Ureter (tissue), 1 donor: ENCODE data around the gene ARSB. TPM values are rescaled to one million over a fixed set of nuclear protein-coding genes. Genes with fewer than 3 reads are reported as not detected.
"Not testable (repeated sequence)": the region's sequence is repeated elsewhere in the genome, so short reads cannot be mapped to it uniquely, and the experiment has no call there.

Experiments used
- DNase-seq: peaks from one replicate; pipeline ENCODE4 v3.0.0-alpha.2; 2020; ENCODE audit warnings: low spot score
- total RNA-seq: library from RNA; stranded (reverse); gene quantifications from one replicate; pipeline ENCODE4 v1.2.4, GENCODE V29; 2023
- donor health status: DM: yes; HTN: yes; CAD: no.

The ARSB gene
- total RNA-seq, 1 donor from 2014 or later = 9.9 TPM

DNA sequence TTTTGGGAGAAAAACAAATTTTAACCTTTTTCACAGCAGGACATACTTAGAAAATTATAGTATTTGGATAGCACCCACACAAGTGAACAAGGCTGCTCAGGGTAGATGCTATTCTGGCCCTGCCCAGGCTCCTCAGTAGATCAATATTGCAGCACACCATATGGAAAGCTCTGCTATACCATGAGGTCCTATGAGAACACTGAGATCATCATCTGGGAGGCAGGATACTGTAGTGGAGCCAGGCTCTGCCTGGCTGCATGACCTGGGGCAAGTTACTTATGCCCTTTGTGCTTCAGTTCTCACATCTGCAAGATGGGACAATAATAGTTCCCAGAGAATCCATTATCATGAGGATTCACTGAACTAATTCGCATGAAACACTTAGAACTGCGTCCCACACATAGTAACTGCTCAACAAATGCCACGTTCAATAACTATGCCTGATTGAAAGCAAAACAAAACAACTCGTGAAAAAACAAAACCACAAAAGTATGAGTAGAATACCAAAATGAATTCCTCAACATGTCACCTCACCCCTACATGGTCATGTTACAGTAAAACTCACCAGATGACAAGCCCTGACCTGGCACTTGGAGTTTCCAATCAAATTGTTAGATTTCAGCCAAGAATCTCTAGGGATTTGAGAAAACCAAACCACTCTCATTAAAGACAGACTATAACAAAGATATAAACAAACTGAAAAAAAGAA, 31.9 kb downstream of the ARSB start:
- no peak for DNase-seq

GRCh38 chr5:78930721-78931120, 54.4 kb downstream of the ARSB start:
- DNase-seq = no peak

GRCh38 chr5:78929833-78930232, 55.3 kb downstream of the ARSB start:
- DNase-seq = no peak

GRCh38 chr5:78927657-78928282, 57.3 kb downstream of the ARSB start:
- DNase-seq = no peak

DNA sequence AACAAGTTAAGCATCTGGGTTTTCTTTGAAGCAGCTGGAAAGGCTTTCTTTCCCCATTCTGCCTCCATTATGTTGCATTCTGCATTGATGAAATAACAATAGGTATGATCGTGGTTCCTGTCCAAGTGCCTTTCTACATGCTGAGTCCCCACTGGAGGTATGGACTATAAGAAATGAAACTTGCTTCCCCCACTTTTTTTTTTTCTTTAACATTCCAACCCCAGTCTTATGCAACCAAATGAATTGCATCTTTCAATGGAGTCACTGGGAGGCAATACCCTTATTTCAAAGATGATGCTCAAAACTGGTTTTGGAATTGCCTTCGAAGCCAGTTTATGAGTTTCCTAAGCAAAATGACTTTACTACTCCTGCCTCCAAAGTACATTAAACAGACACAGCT, 58.9 kb downstream of the ARSB start:
- DNase-seq = no peak

- no peak for DNase-seq
Measured at GRCh38 chr5:78925129-78925876, 59.8 kb downstream of the ARSB start.

DNA sequence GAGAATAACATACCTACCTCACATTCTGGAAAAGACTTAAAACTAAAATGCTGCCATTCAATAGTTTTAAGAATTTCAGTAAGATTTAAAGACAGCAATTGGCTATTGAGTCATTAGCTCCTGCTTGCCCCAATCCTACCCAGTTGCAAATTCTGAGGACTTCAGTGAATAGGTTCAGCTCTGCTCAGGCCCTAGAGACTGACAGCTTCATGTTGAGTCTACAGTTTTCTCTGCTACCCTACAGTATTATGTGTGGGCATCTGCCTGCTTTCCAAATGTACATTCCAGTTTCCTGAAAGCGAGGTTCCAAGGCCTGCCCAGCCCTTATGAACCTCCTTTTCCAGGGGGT, 61.5 kb downstream of the ARSB start:
- no peak for DNase-seq

GRCh38 chr5:78922879-78923621, 62.1 kb downstream of the ARSB start:
- no peak for DNase-seq

DNA sequence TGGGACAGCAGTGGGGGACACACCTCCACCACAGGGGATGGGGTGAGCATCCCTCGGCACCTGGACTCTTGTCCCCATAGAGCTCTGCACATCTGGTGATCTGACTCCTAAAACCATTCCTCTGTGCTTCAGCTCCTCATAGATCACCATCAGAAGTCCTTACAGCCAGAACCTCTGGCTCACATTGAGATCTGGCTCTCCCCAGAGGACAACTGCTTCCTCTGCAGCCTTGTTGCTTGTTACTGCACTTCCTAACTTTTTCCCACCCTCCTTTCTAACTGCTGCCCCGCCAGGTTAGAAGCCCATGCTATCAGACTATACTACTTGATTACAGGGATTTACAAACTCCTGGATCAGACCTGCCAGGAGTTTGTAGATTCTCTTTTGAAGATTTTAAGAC, 64.5 kb downstream of the ARSB start:
- DNase-seq = no peak

DNA sequence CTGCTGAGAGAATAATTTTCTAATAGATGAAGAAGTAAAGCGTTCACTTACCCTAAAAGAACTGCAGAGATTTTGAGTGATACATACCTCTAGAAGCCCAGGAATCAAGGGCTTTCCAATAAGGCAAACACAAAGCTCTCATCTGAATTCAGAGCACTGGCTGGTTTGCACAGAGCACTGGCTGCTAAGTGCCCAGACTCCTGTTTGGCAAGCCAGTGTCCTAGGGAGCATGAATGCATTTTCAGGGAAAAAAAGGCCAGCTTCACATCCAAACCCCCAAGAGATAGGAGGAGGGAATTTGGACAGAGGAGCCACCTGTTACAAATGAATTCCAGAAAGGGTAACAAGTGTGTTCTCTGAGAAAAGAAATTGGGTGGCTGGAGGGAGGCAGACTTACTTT, 65.3 kb downstream of the ARSB start:
- no peak for DNase-seq

DNA sequence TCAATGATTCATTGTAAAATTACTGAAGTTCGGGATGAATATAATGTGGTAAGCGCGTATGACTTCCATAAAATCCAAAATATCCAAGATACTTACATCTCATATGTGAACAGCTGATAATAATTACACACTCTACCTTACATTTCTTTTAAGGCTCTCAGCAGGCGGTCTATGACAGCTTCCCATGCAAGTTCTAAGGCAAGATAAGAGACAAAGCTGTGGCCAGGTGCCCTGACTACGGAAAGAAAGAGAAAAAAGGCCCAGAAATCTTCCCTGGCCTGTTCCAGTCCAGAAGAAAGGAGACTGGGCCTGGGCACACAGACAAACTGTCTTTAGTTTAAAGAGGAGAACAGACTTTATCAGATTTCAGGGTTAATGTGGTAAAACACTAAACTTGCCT, 69.1 kb downstream of the ARSB start:
- no peak for DNase-seq

DNA sequence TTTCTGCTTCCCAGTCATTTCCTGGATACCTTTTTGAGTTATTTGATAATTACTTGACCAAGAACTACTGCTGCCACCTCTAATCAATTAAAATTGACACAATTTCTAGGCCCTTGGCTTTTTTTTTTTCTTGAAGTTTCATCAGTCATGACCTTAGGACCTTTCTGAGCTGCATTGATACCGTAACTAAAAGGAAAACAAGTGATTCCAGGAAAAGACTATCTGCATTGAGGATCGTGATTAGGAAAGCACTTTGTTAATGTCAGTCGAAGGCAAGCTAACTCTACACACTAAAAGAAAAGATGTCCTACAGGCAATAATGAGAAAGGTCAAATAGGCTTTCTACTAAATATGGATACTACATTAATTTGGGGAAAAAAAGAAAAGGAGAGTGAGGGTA, 69.9 kb downstream of the ARSB start:
- no peak for DNase-seq

DNA sequence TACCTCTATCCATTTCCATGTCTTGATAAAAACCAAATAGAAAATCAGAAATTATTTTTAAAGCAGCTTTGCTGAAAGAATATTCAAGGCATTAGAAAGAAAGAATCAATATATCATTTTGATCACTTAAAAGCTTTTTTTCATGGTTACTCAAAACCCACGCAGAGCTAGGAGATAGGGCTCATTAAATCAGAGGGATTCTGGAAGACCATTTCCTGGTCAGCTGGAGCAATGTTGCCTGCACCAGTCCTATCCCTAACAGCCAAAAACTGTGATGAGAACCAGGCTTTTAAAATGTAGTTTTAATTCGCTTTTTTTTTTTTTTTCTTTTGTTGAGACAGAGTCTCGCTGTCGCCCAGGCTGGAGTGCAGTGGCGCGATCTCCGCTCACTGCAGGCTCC, 72.3 kb downstream of the ARSB start:
- no peak for DNase-seq

GRCh38 chr5:78912085-78912771, 72.9 kb downstream of the ARSB start:
- no peak for DNase-seq

- not testable (repeated sequence) for DNase-seq
Measured at GRCh38 chr5:78909224-78909983, 75.7 kb downstream of the ARSB start.

- no peak for DNase-seq
Measured at GRCh38 chr5:78908173-78909061, 76.7 kb downstream of the ARSB start.

DNA sequence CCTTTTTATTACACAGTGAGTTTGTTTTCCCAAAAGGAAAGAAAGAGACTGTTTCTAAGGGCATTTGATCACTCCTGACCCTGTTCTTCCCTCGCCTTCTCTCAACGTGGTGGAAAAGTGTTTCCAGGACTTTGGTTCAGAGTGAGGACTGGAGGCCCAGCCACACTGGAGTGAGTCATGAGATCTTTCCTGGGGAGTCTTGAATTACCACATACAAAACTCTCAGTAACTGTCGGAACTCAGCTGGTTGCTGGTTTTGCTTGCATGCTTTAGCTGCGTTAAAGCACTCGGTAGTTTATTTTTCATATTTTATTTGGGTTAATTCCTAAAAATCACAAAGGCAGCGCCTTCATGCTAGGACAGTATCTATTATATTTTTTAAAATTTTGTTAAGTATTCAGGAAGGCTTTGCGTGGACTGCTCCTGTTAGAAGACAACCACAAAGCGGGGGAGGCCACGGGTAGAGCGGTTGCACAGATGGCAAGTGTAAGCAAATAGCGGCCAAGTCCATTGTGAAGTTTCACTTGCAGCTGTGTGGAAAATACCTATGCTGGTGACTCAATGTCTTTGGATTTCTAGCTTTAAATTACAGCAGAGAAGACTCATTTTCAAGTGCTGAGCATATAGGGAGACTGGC, 77.7 kb downstream of the ARSB start:
- no peak for DNase-seq

- DNase-seq = no peak
Measured at GRCh38 chr5:78905084-78905938, 79.8 kb downstream of the ARSB start.

DNA sequence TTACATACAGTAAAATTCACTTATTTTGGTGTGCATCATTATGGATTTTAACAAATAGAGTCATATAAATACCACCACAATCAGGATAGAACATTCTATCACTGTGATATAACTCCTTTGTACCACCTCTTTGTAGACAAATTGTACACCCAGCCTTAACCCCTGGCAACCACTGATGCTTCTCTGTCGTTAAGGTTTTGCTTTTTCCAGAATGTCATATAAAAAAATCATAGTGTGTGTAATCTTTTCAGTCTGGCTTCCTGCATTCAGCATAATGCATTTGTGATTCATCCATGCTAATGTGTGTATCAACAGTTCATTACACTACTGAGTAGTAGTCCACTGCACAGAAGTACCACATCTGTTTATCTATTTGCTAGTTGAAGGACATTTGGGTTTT, 81.2 kb downstream of the ARSB start:
- no peak for DNase-seq
